OCI-LY7 (cell line): ENCODE results near the gene WDR48. TPM values are rescaled to one million over a fixed set of nuclear protein-coding genes. Genes with fewer than 3 reads are reported as not detected.

Experiments used
- BruUV-seq: library from RNA; stranded (reverse); fragments of 400-500 nt; replicated peaks from 2 replicates; lab custom pipeline; 2021; lab: Mats Ljungman, UMichigan
- CTCF ChIA-PET: fragments of 300-600 bp; sonication (Branson Sonifier 250); formaldehyde crosslinking; loops from one replicate; lab custom pipeline; 2022; ENCODE audit warnings: antibody characterized with exemption; ENCODE audit not compliant: unreplicated experiment; lab: Charles Lee
- POLR2A ChIA-PET: fragments of 300-600 bp; sonication (Branson Sonifier 250); formaldehyde crosslinking; loops from one replicate; lab custom pipeline; 2022; ENCODE audit warnings: antibody characterized with exemption; lab: Charles Lee
- DNase-seq: peaks from one replicate; pipeline ENCODE4 v3.0.0-alpha.2; 2015; ENCODE audit warnings: low spot score
- H2AFZ ChIP-seq: fragments of 200-600 bp; sonication (generic), shearing (Covaris generic); 2 replicates; pipeline ENCODE4 v1.6.1; 2014; ENCODE audit warnings: mild to moderate bottlenecking, antibody characterized with exemption, low read length, moderate library complexity
- H3K27ac ChIP-seq: fragments of 200-600 bp; sonication (generic); 2 replicates; pipeline ENCODE4 v1.5.1; 2014; ENCODE audit warnings: mixed run types, low read depth, mild to moderate bottlenecking, moderate library complexity, low read length, inconsistent platforms; ENCODE audit not compliant: poor library complexity, severe bottlenecking
- H3K36me3 ChIP-seq: fragments of 200-600 bp; sonication (generic); 2 replicates; pipeline ENCODE4 v1.6.1; 2014; ENCODE audit warnings: mild to moderate bottlenecking, antibody characterized with exemption, low read length, moderate library complexity, mixed read lengths; ENCODE audit not compliant: insufficient read depth
- H3K4me1 ChIP-seq: fragments of 200-600 bp; sonication (generic); 2 replicates; pipeline ENCODE4 v1.5.1; 2014; ENCODE audit warnings: mild to moderate bottlenecking, low read length; ENCODE audit not compliant: insufficient read depth, poor library complexity, severe bottlenecking
- H3K4me2 ChIP-seq: fragments of 200-600 bp; sonication (generic); 2 replicates; pipeline ENCODE4 v1.6.1; 2014; ENCODE audit warnings: mild to moderate bottlenecking, low read length
- H3K4me3 ChIP-seq: fragments of 200-600 bp; sonication (generic); 2 replicates; pipeline ENCODE4 v1.5.1; 2014; ENCODE audit warnings: mild to moderate bottlenecking, low read depth, low read length; ENCODE audit not compliant: poor library complexity, severe bottlenecking
- H3K79me2 ChIP-seq: fragments of 200-600 bp; sonication (generic); 2 replicates; pipeline ENCODE4 v1.6.1; 2016; ENCODE audit warnings: low read depth, mild to moderate bottlenecking, low read length, moderate library complexity, mixed read lengths; ENCODE audit not compliant: insufficient read depth
- H3K9me2 ChIP-seq: fragments of 200-600 bp; sonication (generic); 2 replicates; pipeline ENCODE4 v1.6.1; 2016; ENCODE audit warnings: mild to moderate bottlenecking, low read length, mixed read lengths; ENCODE audit not compliant: insufficient read depth
- H3K9me3 ChIP-seq: fragments of 200-600 bp; sonication (generic); 2 replicates; pipeline ENCODE4 v1.6.1; 2014; ENCODE audit warnings: mild to moderate bottlenecking, mixed run types, low read length, mixed read lengths
- H4K20me1 ChIP-seq: fragments of 200-600 bp; sonication (generic); 2 replicates; pipeline ENCODE4 v1.6.1; 2014; ENCODE audit warnings: mild to moderate bottlenecking, antibody characterized with exemption, low read length, moderate library complexity, mixed read lengths; ENCODE audit not compliant: insufficient read depth
- CTCF ChIP-seq: fragments of 200-600 bp; sonication (generic); conservative IDR thresholded peaks from 2 replicates; pipeline ENCODE4 v1.5.1; 2014; ENCODE audit warnings: mild to moderate bottlenecking, antibody characterized with exemption, low read length, moderate library complexity, mixed read lengths
- EZH2phosphoT487 ChIP-seq: fragments of 200-600 bp; sonication (generic); IDR thresholded peaks from 2 replicates; pipeline ENCODE4 v1.6.1; 2018; ENCODE audit warnings: low read depth, borderline replicate concordance, mild to moderate bottlenecking, mixed run types, antibody characterized with exemption, low read length, moderate library complexity, mixed read lengths
- intact Hi-C: fragments of 100-400 bp; cut with micrococcal nuclease; formaldehyde crosslinking; loops from one replicate; pipeline ENCODE4 v1.10.0; 2022; ENCODE audit not compliant: unreplicated experiment
- total RNA-seq, 2 experiments: library from RNA; depleted of rRNA in 1 of 2; stranded (reverse); fragments of >200 nt in 1 of 2; shearing (Covaris generic) in 1 of 2; gene quantifications; 2 replicates each; pipeline ENCODE4 v1.2.3, GENCODE V29; 2014 to 2022

WDR48 gene
- total RNA-seq, 2 experiments from 2014 or later: 12.3 to 38.4 TPM

GRCh38 chr3:39141171-39141995 is 89.6 kb downstream of the WDR48 start:
- no peaks in the 10 kb centered on the region for H4K20me1 ChIP-seq
- H3K9me2 ChIP-seq: no peaks in the 10 kb centered on the region
- intact Hi-C loops: no loop called here
- peaks cover 30% of the 10 kb centered on the region for H3K4me1 ChIP-seq
- POLR2A ChIA-PET: interaction anchor here (1.2 kb wide), 2 partner anchors 9 to 32 kb away, joined by 4 read pairs; no protein-coding TSS in a partner anchor
- no TSS peak for BruUV-seq
- no peaks in the 10 kb centered on the region for H3K9me3 ChIP-seq
- CTCF ChIA-PET: no interaction called here
- H3K4me3 ChIP-seq: no peak overlapping the region
- H3K27ac ChIP-seq: no peak overlapping the region
- H3K36me3 ChIP-seq: peaks cover 86% of the 10 kb centered on the region
- no peak overlapping the region for H3K4me2 ChIP-seq
- no peak for DNase-seq
- peaks cover 9% of the 10 kb centered on the region; the same call in 1 of the 2 replicates for H3K79me2 ChIP-seq
- TF ChIP-seq CTCF (no peak), EZH2phosphoT487 (no peak)
- no peak overlapping the region for H2AFZ ChIP-seq

- peaks cover 16% of the 10 kb centered on the region; the same call in 1 of the 2 replicates for H3K79me2 ChIP-seq
- H2AFZ ChIP-seq: no peak overlapping the region
- no peak overlapping the region for H3K27ac ChIP-seq
- ChIA-PET POLR2A (interaction anchor here (1.2 kb wide), 1 partner anchor 33 kb away, joined by 4 read pairs; no protein-coding TSS in a partner anchor), CTCF (no interaction called here)
- no peak for TF ChIP-seq EZH2phosphoT487
- TF ChIP-seq CTCF: no peak
- peaks cover 87% of the 10 kb centered on the region for H3K36me3 ChIP-seq
- no peaks in the 10 kb centered on the region for H4K20me1 ChIP-seq
- peaks cover 36% of the 10 kb centered on the region for H3K4me1 ChIP-seq
- no peaks in the 10 kb centered on the region for H3K9me3 ChIP-seq
- no peak overlapping the region for H3K4me3 ChIP-seq
- no peak for DNase-seq
- no peak overlapping the region for H3K4me2 ChIP-seq
- intact Hi-C loops: no loop called here
- no TSS peak for BruUV-seq
- H3K9me2 ChIP-seq: no peaks in the 10 kb centered on the region
These were observed 90.3 kb downstream of the WDR48 start for GRCh38 chr3:39142067-39142466.
